Measurements from ENCODE around the gene PCDHA13.
"Not testable (repeated sequence)": the region's sequence is repeated elsewhere in the genome, so short reads cannot be mapped to it uniquely, and the experiment has no call there.

The PCDHA13 gene

DNA sequence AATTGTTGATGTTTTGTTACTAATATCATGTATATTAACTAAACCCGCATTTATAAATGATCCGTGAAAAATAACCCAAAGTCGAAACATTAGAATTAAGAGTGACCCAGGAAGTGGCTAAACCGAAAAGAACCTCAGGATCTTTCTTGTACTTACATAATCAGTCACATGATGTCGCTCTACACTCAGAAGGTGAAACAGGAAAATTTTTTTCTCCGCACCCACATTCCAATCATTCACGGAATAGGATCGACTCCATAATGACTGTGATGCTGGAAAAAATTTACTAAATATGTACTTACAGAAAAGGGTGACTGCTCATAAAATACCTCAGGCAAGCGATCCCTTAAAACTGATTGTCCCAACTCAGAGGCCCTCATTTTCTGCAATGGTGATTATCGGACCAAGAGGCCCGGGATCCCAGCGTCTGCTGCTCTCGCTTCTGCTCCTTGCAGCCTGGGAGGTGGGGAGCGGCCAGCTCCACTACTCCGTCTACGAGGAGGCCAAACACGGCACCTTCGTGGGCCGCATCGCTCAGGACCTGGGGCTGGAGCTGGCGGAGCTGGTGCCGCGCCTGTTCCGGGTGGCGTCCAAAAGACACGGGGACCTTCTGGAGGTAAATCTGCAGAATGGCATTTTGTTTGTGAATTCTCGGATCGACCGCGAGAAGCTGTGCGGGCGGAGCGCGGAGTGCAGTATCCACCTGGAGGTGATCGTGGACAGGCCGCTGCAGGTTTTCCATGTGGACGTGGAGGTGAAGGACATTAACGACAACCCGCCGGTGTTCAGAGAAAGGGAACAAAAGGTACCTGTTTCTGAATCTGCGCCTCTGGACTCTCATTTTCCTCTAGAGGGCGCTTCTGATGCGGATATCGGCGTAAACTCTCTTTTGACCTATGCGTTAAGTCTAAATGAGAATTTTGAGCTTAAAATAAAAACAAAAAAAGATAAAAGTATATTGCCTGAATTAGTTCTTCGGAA lies 6.5 kb upstream of the PCDHA13 start, which contains the start of gene PCDHA12:
PCDHA12 (plus strand) TSS at position 224 of the 981 bp plus-strand sequence; CDS start at position 389, 165 bp downstream.
- Histone ChIP-seq H3K36me3 (ENCODE audit: control insufficient read depth, insufficient read depth, low read length) (no peaks in the 10 kb centered on the region), H3K4me3 (replicated peaks; ENCODE audit: low read depth, low read length) (no peak within 1 kb of the TSS), H3K27me3 (replicated peaks; ENCODE audit: control insufficient read depth, insufficient read depth, low read length) (no peaks in the 10 kb centered on the region)
- TF ChIP-seq, protein P1, sequence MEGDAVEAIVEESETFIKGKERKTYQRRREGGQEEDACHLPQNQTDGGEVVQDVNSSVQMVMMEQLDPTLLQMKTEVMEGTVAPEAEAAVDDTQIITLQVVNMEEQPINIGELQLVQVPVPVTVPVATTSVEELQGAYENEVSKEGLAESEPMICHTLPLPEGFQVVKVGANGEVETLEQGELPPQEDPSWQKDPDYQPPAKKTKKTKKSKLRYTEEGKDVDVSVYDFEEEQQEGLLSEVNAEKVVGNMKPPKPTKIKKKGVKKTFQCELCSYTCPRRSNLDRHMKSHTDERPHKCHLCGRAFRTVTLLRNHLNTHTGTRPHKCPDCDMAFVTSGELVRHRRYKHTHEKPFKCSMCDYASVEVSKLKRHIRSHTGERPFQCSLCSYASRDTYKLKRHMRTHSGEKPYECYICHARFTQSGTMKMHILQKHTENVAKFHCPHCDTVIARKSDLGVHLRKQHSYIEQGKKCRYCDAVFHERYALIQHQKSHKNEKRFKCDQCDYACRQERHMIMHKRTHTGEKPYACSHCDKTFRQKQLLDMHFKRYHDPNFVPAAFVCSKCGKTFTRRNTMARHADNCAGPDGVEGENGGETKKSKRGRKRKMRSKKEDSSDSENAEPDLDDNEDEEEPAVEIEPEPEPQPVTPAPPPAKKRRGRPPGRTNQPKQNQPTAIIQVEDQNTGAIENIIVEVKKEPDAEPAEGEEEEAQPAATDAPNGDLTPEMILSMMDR (IDR thresholded peaks at IDR 0.05; ENCODE audit: insufficient read depth, low read length, poor library complexity, severe bottlenecking), result no peak
- no peak for DNase-seq (ENCODE audit: extremely low read depth, insufficient read length)

DNA sequence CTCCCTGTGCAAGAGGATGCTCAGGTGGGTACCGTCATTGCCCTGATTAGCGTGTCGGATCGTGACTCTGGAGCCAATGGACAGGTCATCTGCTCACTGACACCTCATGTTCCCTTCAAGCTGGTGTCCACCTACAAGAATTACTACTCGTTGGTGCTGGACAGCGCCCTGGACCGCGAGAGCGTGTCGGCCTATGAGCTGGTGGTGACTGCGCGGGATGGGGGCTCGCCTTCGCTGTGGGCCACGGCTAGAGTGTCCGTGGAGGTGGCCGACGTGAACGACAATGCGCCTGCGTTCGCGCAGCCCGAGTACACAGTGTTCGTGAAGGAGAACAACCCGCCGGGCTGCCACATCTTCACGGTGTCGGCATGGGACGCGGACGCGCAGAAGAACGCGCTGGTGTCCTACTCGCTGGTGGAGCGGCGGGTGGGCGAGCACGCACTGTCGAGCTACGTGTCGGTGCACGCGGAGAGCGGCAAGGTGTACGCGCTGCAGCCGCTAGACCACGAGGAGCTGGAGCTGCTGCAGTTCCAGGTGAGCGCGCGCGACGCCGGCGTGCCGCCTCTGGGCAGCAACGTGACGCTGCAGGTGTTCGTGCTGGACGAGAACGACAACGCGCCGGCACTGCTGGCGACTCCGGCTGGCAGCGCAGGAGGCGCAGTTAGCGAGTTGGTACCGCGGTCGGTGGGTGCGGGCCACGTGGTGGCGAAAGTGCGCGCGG lies 5.2 kb upstream of the PCDHA13 start:
- DNase-seq (ENCODE audit: extremely low read depth, insufficient read length); H3K4me3 ChIP-seq (replicated peaks; ENCODE audit: low read depth, low read length); H3K36me3 ChIP-seq (ENCODE audit: control insufficient read depth, insufficient read depth, low read length); H3K27me3 ChIP-seq (replicated peaks; ENCODE audit: control insufficient read depth, insufficient read depth, low read length): not testable (repeated sequence)

DNA sequence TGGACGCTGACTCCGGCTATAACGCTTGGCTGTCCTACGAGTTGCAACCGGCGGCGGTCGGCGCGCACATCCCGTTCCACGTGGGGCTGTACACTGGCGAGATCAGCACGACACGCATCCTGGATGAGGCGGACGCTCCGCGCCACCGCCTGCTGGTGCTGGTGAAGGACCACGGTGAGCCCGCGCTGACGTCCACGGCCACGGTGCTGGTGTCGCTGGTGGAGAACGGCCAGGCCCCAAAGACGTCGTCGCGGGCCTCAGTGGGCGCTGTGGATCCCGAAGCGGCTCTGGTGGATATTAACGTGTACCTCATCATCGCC lies 4.7 kb upstream of the PCDHA13 start:
- no peak overlapping the region for H3K4me3 ChIP-seq (replicated peaks; ENCODE audit: low read depth, low read length)
- H3K36me3 ChIP-seq (ENCODE audit: control insufficient read depth, insufficient read depth, low read length), result no peaks in the 10 kb centered on the region
- DNase-seq (ENCODE audit: extremely low read depth, insufficient read length), result no peak
- no peaks in the 10 kb centered on the region for H3K27me3 ChIP-seq (replicated peaks; ENCODE audit: control insufficient read depth, insufficient read depth, low read length)
- TF ChIP-seq, protein P1 (IDR thresholded peaks at IDR 0.05; ENCODE audit: insufficient read depth, low read length, poor library complexity, severe bottlenecking), result no peak

DNA sequence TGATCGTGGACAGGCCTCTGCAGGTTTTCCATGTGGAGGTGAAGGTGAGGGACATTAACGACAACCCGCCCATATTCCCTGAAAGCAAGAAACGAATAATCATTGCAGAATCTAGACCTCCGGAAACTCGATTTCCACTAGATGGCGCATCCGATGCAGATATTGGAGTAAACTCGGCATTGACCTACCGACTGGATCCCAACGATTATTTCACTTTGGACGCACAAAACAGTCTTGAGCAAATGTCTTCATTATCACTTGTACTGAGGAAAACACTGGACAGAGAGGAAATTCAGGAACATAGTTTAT lies 621 bp downstream of the PCDHA13 start:
- no peak for DNase-seq (ENCODE audit: extremely low read depth, insufficient read length)
- no peaks in the 10 kb centered on the region for H3K27me3 ChIP-seq (replicated peaks; ENCODE audit: control insufficient read depth, insufficient read depth, low read length)
- H3K36me3 ChIP-seq (ENCODE audit: control insufficient read depth, insufficient read depth, low read length), result no peaks in the 10 kb centered on the region
- TF ChIP-seq, protein P1 (IDR thresholded peaks at IDR 0.05; ENCODE audit: insufficient read depth, low read length, poor library complexity, severe bottlenecking), result no peak
- H3K4me3 ChIP-seq (replicated peaks; ENCODE audit: low read depth, low read length), result no peak overlapping the region

DNA sequence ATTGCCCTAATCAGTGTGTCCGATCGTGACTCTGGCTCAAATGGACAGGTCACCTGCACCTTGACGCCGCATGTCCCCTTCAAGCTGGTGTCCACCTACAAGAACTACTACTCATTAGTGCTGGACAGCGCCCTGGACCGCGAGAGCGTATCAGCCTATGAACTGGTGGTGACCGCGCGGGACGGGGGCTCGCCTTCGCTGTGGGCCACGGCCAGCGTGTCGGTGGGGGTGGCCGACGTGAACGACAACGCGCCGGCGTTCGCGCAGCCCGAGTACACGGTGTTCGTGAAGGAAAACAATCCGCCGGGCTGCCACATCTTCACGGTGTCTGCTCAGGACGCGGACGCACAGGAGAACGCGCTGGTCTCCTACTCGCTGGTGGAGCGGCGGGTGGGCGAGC lies 1.4 kb downstream of the PCDHA13 start:
- TF ChIP-seq, protein P1 (IDR thresholded peaks at IDR 0.05; ENCODE audit: insufficient read depth, low read length, poor library complexity, severe bottlenecking), result no peak
- Histone ChIP-seq H3K36me3 (ENCODE audit: control insufficient read depth, insufficient read depth, low read length) (no peaks in the 10 kb centered on the region), H3K4me3 (replicated peaks; ENCODE audit: low read depth, low read length) (no peak overlapping the region), H3K27me3 (replicated peaks; ENCODE audit: control insufficient read depth, insufficient read depth, low read length) (no peaks in the 10 kb centered on the region)
- no peak for DNase-seq (ENCODE audit: extremely low read depth, insufficient read length)
